Right hindlimb (tissue), 1 donor: ENCODE measurements around the gene CRLF3.
"Not testable (repeated sequence)": the region's sequence is repeated elsewhere in the genome, so short reads cannot be mapped to it uniquely, and the experiment has no call there.

Source experiments
- DNase-seq: peaks from one replicate; pipeline ENCODE4 v3.0.0-alpha.2; 2018

Gene CRLF3

DNA sequence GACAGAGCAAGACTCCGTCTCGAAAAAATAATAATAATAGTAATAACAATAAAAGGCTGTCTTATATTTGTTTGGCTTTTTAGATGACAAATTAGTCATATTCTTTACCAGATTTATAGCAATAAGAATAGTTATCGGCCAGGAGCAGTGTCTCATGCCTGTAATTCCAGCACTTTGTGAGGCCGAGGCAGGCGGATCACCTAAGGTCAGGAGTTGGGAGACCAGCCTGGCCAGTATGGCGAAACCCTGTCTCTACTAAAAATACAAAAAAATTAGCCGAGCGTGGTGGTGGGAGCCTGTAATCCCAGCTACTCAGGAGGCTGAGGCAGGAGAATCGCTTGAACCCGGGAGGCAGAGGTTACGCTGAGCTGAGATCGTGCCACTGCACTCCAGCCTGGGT is 10.3 kb downstream of the CRLF3 start:
- not testable (repeated sequence) for DNase-seq

DNA sequence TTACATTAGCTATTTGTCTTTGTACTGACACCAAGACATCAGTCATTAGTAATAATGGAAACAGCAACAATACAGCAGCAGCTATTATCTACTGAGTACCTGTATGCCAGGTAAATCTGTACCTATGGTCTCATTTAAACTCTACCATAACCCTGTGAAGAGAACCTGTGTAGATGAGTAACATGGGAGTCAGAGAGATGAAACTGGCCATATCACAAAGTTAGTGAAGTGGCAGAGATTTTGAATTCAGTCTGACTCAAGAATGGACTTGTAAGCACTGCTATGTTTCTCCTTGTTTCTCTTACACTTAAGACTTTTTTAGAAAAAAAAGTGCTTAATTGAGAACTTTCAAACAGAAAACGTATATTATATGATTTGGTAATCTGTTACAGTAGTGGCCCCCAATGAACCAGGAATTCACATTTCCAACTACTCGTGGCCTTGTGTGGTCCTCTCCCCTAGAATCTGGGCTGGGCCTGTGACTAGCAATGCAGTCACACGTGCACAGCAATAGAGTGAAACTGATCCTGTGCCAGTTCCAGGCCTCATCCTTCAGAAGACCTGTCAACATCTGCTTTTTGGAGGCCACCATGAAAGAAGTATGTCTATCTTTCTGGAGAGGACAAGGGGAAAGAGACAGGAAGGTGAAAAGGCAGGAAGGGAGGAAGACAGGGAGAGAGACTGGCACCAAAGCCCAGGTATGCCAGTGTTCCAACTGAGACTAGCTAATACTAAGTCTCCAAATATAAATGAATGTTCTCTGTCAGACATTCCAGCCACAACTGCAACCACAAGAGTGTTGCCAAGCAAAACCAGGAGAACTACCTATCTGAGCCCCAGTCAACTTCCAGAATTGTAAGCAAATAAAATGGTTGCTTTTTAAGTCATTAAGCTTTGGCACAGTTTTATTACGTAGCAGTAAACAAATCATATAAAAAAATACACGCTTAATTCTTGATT is 12.0 kb downstream of the CRLF3 start:
- DNase-seq = no peak

GRCh38 chr17:30809867-30810266 is 14.6 kb downstream of the CRLF3 start:
- no peak for DNase-seq

DNA sequence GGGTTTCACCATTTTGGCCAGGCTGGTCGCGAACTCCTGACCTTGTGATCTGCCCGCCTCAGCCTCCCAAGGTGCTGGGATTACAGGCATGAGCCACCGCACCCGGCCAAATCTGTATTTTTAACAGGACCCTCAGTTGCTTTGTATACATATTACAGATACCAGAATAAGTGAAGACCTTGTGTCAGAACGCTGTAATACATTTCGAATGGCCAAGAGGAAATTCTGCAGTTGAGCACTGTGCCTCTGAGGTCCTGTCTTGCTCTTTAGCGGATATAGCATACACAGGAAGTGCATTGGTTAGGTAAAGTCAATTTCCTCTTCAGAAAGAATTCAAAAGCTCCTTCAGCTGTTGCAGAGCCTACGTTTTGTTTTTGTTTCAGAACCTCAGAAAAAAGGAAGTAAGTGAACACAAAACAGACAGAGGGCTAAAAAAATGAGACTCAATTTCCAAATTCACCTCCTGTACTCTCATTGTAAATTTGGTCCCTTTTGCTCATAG is 15.7 kb downstream of the CRLF3 start:
- DNase-seq = no peak

GRCh38 chr17:30807896-30808295 is 16.6 kb downstream of the CRLF3 start:
- no peak for DNase-seq

DNA sequence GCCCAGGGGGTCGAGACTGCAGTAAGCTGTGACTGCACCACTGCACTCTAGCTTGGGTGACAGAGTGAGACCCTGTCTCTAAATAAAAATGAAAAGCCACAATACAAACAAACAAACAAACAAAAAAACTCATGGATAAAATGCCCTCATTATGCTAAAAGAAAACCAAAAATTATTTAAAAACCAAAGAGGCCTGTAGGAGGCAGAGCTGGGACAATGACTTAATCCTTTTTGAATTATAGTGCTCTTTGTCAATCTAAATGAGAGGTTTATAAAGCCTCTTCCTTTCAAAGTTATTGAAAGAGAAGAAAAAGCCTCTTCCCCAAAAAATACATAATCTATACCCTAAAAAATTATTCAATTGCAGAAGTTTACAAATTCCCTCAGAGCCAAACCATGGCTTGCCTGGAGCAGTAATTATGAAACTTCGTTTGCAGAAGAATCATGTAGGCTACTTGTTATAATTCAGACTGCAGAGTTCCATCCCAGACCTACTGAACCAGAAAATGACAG is 18.5 kb downstream of the CRLF3 start:
- no peak for DNase-seq

DNA sequence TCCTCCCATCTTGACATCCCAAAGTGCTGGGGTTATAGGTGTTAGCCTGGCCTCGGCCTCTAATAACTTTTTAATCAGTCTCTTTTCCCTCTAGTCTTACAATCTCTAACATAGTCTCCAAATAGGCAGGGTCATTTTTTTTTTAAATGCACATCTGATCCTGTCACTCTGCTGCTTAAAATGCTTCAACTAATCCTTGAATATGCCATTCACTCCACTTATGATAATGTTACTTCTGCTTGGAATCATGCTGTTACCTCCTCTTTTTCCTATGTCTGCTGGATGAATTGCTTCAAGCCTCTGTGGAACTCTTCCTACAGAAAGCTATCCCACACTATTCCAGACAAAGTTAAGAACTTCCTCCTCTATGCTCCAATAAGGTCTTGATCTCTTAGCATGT is 22.8 kb downstream of the CRLF3 start:
- no peak for DNase-seq

DNA sequence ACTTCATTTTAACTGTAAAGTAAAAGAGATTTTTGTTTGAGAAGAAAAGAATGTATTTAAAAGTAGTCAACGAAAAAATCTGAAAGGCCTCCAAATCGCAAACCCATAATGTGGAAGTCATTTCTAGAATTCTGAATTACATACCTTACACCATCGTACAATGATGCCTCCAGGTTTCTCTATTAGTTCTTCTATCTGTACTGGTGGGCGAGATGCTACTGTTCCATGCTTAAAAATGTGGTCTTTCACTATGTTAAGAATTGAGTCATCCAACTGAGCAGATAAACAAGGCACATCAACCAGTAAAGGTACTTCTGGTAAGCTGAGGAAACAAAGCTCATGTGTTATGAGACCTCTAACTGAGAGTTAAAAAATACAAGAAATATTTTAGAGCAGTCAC is 28.5 kb downstream of the CRLF3 start:
- no peak for DNase-seq

DNA sequence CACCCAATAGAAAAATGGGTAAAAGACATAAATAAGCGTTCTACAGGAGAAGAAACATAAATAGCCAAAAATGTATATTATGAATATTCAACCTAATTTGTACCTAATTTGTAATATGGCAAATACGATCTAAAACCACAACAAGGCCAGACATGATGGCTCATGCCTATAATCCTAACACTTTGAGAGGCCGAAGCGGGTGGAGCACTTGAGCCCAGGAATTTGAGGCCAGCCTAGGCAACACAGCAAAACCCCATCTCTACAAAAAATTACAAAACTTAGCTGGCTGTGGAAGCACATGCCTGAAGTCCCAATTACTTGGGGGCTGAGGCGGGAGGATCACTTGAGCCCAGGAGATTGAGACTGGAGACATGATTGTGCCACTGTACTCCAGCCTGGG is 30.1 kb downstream of the CRLF3 start:
- DNase-seq = no peak

- DNase-seq = no peak
These were observed 31.1 kb downstream of the CRLF3 start for GRCh38 chr17:30793282-30793977.

GRCh38 chr17:30790279-30790678 is 34.2 kb downstream of the CRLF3 start:
- no peak for DNase-seq

- no peak for DNase-seq
These were observed 35.6 kb downstream of the CRLF3 start for GRCh38 chr17:30788918-30789317.

DNA sequence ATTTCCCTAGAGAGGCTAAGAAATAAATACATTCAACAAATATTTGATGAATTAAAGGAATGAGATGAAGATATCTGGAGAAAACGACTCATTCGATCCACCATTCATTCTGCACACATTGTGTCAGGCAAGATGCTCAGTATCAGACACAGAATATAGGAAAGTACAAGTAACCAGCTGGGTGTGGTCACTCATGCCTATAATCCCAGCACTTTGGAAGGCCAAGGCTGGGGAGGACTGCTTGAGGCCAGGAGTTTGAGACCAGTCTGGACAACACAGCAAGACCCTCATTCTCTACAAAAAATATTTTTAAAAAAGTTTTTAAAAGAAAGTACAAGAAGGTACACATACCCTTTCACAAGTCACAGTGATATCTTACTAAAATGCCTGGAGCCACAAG is 42.3 kb downstream of the CRLF3 start:
- DNase-seq = no peak

DNA sequence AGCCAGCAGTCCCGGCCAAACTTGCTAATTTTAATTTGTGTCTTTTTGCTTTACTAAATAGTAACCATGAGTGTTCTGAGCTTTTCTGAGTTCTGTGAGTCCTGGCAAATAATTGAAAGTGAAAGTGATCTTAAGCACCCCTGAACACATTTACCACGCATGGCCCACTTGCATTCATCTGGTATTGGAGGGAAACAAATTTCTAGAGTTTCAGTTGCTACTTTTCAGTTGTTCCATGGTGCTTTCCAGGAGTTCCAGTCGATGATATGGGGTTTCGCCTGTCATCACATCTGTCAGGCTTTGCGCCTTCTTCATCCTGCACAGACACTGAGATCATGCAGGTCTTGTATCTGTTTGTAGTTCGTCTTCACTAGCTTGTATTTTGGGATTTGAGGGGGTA is 44.1 kb downstream of the CRLF3 start:
- no peak for DNase-seq

DNA sequence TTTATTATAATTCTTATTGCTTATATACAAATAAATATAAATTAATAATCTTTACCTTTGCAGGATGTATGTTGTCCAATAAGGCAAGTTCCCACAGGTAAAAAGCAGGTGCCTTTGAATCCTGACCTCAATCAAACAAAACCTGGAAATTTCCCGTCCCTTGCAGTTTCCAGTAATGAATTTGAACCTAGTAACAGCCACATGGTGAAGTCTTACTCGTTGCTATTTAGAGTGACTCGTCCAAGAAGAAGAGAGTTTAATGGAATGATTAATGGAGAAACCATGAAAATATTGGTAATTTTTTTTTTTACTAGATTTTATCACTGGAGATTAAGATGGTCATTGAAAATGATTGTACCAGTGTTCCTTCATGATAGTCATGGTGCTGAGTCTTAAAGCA is 55.7 kb downstream of the CRLF3 start:
- DNase-seq = not testable (repeated sequence)

GRCh38 chr17:30767641-30768404 is 56.7 kb downstream of the CRLF3 start:
- not testable (repeated sequence) for DNase-seq

GRCh38 chr17:30761060-30761459 is 63.4 kb downstream of the CRLF3 start:
- no peak for DNase-seq

GRCh38 chr17:30753291-30753690 is 71.2 kb downstream of the CRLF3 start:
- not testable (repeated sequence) for DNase-seq

DNA sequence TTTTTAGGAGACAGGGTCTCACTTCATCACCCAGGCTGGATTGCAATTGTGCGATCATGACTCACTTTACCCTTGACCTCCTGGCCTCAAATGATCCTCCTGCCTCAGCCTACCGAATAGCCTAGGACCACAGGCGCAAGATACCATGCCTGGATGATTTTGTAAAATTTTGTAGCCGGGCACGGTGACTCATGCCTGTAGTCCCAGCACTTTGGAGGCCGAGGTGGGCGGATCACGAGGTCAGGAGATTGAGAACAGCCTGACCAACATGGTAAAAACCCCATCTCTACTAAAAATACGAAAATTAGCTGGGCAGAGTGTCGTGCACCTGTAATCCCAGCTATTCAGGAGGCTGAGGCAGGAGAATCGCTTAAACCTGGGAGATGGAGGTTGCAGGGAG is 73.5 kb downstream of the CRLF3 start:
- DNase-seq = not testable (repeated sequence)

DNA sequence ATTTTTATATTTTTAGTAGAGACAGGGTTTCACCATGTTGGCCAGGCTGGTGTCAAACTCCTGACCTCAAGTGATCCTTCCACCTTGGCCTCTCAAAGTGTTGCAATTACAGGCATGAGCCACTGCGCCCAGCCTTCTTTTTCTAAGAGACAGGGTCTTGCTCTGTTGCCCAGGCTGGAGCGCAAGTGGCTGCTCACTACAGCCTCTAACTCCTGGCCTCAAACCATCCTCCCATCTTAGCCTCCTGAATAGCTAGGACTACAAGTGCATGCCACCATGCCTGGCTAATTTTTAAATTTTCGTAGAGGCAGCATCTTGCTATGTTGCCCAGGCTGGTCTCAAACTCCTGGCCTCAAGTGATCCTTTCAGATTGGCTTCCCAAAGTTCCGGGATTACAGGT is 76.9 kb downstream of the CRLF3 start:
- DNase-seq = not testable (repeated sequence)

- DNase-seq = not testable (repeated sequence)
These were observed 81.8 kb downstream of the CRLF3 start for GRCh38 chr17:30742669-30743068.

GRCh38 chr17:30736371-30736770 is 88.1 kb downstream of the CRLF3 start:
- not testable (repeated sequence) for DNase-seq

GRCh38 chr17:30735644-30736043 is 88.8 kb downstream of the CRLF3 start:
- DNase-seq = not testable (repeated sequence)
